GOT3 (cell line): ENCODE data around the gene MRPL55.

Experiments used
- DNase-seq: peaks from one replicate; lab custom pipeline; 2025; ENCODE audit warnings: mixed read lengths; lab: John Stamatoyannopoulos, UW

Gene MRPL55

DNA sequence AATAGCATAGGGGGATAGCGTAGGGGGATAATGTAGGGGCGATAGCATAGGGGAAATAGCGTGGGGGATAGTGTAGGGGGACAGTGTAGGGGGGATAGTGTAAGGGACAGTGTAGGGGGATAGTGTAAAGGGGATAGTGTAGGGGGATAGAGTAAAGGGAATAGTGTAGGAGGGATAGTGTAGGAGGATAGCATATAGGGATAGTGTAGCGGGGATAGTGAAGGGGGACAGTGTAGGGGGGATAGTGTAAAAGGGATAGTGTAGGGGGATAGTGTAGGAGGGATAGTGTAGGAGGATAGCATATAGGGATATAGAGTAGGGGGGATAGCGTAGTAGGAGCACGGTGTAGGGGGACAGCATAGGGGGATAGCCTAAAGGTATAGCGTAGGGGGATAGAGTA is 40.7 kb downstream of the MRPL55 start:
- DNase-seq = no peak

DNA sequence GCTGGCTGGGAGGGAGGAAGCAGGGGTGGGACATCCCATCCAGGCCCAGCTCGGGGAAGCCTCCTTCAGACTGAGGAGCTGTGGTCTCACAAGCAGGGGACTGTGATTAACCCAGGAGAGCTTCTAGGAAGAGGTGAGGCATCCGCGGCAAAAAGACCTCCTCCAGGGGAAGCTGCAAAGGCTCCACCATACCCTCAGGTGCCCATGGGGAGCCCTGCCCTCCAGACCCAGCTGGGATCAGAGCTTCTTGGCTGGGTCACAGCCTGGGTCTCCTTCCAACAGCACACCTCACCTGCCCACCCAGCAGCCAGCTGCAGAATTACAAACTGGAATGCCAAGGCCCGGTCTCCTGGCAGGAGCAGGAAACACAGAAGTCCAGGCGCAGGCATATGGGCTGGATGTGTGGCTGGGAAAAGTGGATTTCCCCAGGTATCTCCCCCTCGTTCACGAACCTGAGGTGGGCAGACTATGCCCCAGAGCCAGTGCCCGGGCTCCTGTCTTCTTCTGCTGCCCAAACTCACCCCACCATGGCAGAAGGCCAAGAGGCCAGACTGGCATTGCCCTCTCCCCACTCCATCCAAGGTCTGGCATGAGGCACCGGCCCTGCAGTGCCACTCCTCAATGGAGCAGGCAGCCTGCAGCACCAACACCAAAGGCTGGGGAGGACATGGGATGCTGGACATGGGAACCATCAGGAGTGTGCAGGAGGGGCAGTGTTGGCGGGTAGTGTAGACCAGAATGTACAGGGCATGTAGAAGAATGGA is 42.0 kb downstream of the MRPL55 start:
- no peak for DNase-seq

- DNase-seq = no peak
Measured at GRCh38 chr1:228066416-228066815, 42.7 kb downstream of the MRPL55 start.

DNA sequence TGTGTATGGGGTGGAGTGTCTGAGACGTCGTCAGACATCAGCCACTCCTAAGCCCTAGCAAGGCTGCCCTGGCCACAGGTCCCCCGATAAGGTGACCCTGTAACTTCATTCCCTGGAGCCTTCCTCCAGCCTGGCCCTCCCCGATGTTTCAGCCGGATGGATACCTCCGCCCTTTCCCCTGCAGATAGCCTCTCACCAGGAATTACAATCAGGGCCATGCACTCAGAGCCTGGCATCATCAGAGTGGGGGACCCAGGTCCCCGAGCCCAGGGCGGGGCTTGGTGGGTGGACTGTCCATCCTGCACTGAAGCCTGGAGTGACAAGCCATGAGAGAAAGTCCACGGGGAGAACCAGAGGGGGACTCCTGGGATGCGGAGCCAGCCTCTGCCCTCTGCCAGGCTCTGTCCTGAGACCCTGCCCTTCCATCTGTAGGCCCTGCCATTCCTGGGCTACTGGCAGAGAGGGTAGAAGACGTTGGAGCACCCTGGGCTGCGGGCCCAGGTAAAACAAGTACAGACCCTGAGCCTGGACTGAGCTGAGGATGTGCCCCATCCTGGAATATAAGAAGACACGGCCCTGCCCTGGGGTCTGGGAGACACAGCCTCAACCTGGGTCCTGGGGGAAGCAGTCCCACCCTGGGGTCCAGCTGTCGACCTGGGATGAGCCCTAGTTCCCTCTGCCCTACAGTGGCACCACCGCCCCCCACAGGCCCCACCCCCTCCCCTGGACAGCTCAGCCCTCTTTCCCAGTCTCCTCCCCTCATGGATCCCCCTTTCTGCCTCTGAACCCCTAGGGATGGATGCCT is 43.4 kb downstream of the MRPL55 start:
- no peak for DNase-seq

DNA sequence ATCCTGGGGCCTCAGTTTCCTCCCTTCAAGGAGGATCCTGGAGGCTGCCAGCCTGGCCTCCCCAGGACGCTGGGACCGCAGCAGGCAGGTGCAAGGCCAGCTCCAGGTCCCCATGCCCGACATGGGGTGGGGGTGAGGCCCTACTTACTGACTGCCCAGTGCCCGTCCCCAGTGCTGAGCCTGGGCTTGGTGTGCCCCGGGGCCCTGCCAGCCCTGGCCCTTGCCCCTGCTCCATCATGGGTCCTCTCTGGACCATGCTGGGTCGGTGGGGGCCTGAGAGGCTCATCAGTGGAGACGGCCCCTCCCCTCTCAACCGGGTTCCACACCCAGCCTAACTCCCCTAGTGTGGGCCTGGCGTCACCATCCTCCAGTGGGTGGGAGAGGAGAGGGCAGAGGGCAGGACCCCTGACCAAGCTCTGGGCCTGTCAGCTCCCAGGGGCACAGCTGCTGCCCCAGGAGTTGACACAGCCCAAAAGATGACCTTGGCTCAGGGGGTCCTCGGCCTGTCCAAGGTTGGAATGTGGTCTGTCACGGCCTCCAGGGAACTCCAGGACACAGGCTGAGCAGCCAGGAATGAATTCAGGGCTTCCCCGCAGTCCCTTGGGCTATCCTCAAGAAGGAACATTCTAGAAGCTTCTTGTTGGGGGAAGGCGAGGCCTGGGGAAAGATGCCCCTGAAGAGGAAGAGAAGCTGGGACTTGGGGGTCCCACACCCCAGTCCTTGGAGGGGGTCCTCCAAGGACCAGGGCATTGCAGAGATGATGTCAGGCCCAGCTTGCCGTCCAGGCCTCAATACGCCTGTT is 44.2 kb downstream of the MRPL55 start:
- DNase-seq = no peak

DNA sequence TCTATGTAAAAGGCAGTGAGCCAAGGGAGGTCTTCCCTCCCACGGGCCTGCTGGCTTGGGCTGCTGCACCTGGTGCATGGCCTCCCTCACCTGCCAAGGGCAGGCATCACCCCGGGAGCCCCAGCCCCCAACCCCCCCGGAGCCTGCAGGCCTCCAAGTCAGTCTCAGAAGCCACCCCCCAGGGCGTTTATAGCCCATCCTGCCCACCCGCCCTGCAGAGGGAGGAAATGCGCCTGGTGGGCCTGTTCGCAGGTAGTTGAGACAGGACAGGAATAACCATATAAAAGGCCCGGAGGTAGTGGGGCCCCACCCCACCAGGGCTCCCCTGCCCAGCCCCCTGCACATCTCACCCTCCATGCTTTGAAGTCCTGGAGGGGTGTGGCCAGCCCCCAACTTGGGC is 44.8 kb downstream of the MRPL55 start:
- DNase-seq = no peak

DNA sequence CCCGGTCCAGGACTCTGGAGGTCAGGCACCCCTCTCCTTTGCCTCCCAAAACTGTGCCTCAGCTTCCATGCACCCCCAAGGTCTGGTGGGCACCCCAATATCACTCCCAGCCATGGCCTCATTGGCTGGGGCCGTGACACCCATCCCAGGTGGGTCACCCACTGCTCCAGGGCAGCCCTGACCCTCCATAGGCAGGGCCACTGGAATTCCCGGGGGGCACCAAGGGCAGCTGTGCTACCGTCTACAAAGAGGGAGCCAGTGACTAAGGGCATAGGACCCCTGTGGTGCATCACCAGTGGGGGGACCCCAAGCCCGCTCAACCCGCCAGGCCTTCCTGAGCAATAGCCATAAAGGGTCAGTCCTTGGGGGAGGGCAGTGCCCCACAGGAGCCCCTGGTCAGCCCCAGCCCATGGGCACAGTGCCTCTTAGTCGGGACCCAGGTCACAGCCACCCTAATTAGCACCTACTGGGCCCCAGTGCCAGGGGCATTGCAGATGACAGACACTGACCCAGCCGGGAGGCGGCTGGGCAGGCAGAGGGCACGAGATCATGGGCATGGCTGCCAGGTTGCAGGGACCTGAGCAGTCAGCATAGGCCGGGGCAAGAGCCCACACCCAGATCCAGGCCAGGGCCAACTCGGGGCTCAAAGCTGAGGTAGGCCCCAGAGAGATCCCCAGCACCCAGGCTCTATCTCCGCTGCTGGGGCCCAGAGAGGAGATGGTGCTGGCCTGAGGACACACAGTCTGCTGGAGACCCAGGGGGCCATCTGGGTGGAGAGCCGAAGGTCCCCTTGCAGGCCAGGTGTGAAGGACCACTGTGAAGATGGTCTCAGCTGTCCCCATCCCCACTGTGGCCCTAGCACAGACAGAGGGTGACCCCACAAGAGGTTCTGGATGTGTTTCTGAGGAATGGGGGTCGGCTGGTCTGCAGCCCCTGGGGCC is 45.6 kb downstream of the MRPL55 start:
- no peak for DNase-seq

DNA sequence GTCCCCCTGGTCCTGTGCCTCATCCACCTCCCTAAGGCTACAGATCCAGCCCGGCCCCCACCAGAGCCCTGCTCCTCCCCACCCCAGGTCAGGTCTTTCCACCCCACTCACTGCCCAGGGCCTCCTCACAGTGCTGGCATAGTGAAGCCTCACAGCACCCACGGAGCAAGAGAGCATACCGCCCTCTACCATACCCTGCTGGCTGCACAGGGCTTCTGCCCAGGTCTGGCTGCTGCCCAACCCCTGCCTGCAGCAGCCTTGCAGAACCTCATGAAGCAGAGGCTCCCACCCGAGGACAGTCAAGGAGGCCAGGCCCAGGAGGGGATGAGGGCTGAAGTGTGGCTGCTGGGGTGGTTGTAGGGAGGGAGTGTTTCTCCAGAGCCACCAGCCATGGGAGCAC is 46.3 kb downstream of the MRPL55 start:
- DNase-seq = no peak

- DNase-seq = no peak
Measured at GRCh38 chr1:228062085-228062791, 46.9 kb downstream of the MRPL55 start.

DNA sequence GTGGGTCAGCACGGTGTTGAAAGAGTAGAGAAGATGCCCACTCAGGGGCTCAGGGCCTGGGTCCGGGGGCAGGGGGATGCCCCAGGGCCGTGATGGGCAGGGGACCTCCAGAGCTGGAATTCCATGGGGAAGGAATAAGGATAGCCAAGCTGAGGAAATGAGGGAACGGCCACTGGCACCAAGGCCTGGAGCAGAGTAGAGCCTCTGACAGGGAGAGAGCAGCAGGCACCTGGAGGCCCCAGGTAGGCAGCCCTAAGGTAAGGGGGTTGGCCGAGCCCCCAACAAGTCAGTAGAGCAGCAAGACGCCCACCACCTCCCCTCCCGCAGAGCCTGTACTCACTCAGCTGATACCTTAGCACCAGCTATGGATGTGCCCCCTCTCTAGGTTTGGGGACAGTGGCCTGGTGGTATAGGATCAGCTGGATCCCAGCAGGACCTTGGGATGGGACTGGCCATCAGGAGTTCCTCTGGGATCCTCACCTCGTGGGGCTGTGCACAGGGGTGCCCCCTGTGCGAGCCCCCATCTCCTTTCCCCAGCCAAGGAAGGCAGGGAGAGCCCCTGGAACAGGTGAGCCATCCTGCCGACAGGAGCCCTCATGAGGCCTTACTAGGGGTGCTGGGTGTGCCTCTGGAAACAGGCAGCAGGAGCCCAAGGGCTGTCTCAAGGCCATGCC is 47.6 kb downstream of the MRPL55 start:
- DNase-seq = no peak

DNA sequence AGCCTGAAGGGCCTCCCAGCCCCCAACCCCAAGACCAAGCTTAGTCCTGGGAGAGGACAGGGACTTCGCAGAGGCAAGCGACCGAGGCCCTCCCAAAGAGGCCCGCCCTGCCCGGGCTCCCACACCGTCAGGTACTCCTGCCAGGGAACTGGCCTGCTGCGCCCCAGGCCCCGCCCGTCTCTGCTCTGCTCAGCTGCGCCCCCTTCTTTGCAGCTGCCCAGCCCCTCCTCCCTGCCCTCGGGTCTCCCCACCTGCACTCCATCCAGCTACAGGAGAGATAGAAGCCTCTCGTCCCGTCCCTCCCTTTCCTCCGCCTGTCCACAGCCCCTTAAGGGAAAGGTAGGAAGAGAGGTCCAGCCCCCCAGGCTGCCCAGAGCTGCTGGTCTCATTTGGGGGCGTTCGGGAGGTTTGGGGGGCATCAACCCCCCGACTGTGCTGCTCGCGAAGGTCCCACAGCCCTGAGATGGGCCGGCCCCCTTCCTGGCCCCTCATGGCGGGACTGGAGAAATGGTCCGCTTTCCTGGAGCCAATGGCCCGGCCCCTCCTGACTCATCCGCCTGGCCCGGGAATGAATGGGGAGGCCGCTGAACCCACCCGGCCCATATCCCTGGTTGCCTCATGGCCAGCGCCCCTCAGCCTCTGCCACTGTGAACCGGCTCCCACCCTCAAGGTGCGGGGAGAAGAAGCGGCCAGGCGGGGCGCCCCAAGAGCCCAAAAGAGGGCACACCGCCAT is 48.5 kb downstream of the MRPL55 start:
- no peak for DNase-seq

- no peak for DNase-seq
Measured at GRCh38 chr1:228059634-228060457, 49.3 kb downstream of the MRPL55 start.

- DNase-seq = no peak
Measured at GRCh38 chr1:228058949-228059633, 50.0 kb downstream of the MRPL55 start.

DNA sequence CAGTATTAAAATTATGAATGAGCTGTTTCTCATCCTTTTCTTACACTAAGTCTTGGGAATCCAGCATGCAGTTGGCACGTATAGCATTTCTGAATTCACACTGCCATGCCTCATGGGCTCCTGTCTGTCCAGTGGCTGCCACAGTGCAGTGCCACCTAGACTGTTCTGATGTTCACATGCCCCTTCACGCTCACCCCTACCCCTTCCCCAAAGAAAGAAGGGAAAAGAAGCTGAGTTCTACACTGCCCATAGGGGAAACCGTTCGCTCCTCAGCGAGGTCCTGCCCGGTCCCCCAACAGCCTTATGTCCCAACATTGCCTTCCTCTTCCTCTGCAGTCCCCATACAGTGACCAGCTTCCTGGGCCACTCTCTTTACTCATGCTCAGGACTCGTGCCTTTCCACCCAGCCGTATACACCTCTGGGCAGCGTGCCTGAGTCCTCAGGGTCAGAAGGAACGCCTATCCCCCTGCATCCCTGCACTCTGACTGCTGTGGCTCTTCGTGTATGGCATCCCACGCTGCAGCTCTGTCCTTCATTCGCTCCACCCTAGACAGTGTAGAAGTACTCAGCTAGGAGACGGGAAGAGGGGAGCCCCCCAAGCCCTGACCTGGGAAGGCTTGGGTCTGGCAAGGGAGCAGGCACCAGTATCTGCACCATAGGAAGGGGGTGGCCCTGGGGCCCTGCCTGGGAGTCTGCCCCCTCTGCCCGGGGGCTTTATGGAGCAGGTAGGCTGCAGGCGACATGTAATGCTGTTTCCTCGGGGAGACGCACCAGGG is 50.7 kb downstream of the MRPL55 start:
- no peak for DNase-seq
